ENCODE measurements around the gene AVPR1B. TPM values are rescaled to one million over a fixed set of nuclear protein-coding genes. Genes with fewer than 3 reads are reported as not detected.

AVPR1B gene
- total and polyA plus RNA-seq, 9 donors: not detected

- Histone ChIP-seq H3K4me1 (ENCODE audit: insufficient read depth) (no peaks in the 10 kb centered on the region), H3K9me3 (no peaks in the 10 kb centered on the region), H3K27me3 (no peaks in the 10 kb centered on the region), H3K4me3 (no peak overlapping the region), H3K27ac (no peak overlapping the region), H3K36me3 (no peaks in the 10 kb centered on the region)
- DNase-seq: no peak
- no peak for TF ChIP-seq CTCF (IDR thresholded peaks at IDR 0.05)
- TF ChIP-seq EP300 (IDR thresholded peaks at IDR 0.05): no peak
- TF ChIP-seq POLR2A (IDR thresholded peaks at IDR 0.05): no peak
- intact Hi-C loops (cut with DNase I): no loop called here
- WGBS, 3 donors: 64 to 72% (median 69%) methylated on average over 2 of the region's 2 CpGs
These were observed 25.6 kb upstream of the AVPR1B start for GRCh38 chr1:206142770-206143169.

GRCh38 chr1:206142011-206142410 is 24.8 kb upstream of the AVPR1B start:
- no peaks in the 10 kb centered on the region for H3K4me1 ChIP-seq (ENCODE audit: insufficient read depth)
- 80 to 90% (median 88%) methylated on average over 3 of the region's 3 CpGs for WGBS, 3 donors
- TF ChIP-seq CTCF (IDR thresholded peaks at IDR 0.05): no peak
- no peak for TF ChIP-seq POLR2A (IDR thresholded peaks at IDR 0.05)
- TF ChIP-seq EP300 (IDR thresholded peaks at IDR 0.05): no peak
- H3K4me3 ChIP-seq: no peak overlapping the region
- no peaks in the 10 kb centered on the region for H3K36me3 ChIP-seq
- intact Hi-C loops (cut with DNase I): no loop called here
- DNase-seq: no peak
- no peaks in the 10 kb centered on the region for H3K27me3 ChIP-seq
- no peak overlapping the region for H3K27ac ChIP-seq
- no peaks in the 10 kb centered on the region for H3K9me3 ChIP-seq

GRCh38 chr1:206136241-206136640 is 19.1 kb upstream of the AVPR1B start:
- Histone ChIP-seq H3K4me3 (no peak overlapping the region), H3K36me3 (no peaks in the 10 kb centered on the region), H3K27ac (no peak overlapping the region), H3K9me3 (no peaks in the 10 kb centered on the region), H3K4me1 (ENCODE audit: insufficient read depth) (no peaks in the 10 kb centered on the region), H3K27me3 (no peaks in the 10 kb centered on the region)
- DNase-seq: no peak
- intact Hi-C loops (cut with DNase I): no loop called here
- 31 to 41% (median 35%) methylated on average over 2 of the region's 2 CpGs for WGBS, 3 donors
- TF ChIP-seq CTCF (IDR thresholded peaks at IDR 0.05): no peak
- TF ChIP-seq POLR2A (IDR thresholded peaks at IDR 0.05): no peak
- no peak for TF ChIP-seq EP300 (IDR thresholded peaks at IDR 0.05)

GRCh38 chr1:206135248-206135647 is 18.1 kb upstream of the AVPR1B start:
- Histone ChIP-seq H3K9me3 (no peaks in the 10 kb centered on the region), H3K4me3 (no peak overlapping the region), H3K4me1 (ENCODE audit: insufficient read depth) (no peaks in the 10 kb centered on the region), H3K36me3 (no peaks in the 10 kb centered on the region), H3K27ac (no peak overlapping the region), H3K27me3 (no peaks in the 10 kb centered on the region)
- 82 to 90% (median 88%) methylated on average over 2 of the region's 2 CpGs for WGBS, 3 donors
- intact Hi-C loops (cut with DNase I): no loop called here
- TF ChIP-seq EP300 (IDR thresholded peaks at IDR 0.05): no peak
- TF ChIP-seq CTCF (IDR thresholded peaks at IDR 0.05): no peak
- no peak for TF ChIP-seq POLR2A (IDR thresholded peaks at IDR 0.05)
- no peak for DNase-seq

All from ovary (tissue), 9 donors.